H1 (cell line): ENCODE data around the gene FNDC11. TPM values are rescaled to one million over a fixed set of nuclear protein-coding genes. Genes with fewer than 3 reads are reported as not detected.

ENCODE experiments used
- BCL11A ChIP-seq, 2 experiments: IDR thresholded peaks; one replicate each; pipeline ENCODE4 v1.6.1; 2011; ENCODE audit warnings: low read depth in 2 of 2, low read length in 2 of 2, mild to moderate bottlenecking in 2 of 2
- KDM4A ChIP-seq: IDR thresholded peaks from one replicate; pipeline ENCODE4 v1.7.1; 2012; ENCODE audit warnings: low read depth, mild to moderate bottlenecking, moderate library complexity, low read length, inconsistent platforms; ENCODE audit not compliant: severe bottlenecking
- NRF1 ChIP-seq: IDR thresholded peaks from 2 replicates; pipeline ENCODE4 v1.6.1; 2011; ENCODE audit warnings: mild to moderate bottlenecking, low read depth, low read length, improper control_type of control experiment
- RAD21 ChIP-seq, 2 experiments: IDR thresholded peaks in 1 of 2; conservative IDR thresholded peaks in 1 of 2; 2 replicates each; pipeline ENCODE4 v1.6.1; 2011; ENCODE audit warnings: low read depth in 2 of 2, low read length in 2 of 2, improper control_type of control experiment in 1 of 2, inconsistent platforms in 1 of 2, mild to moderate bottlenecking in 1 of 2, moderate library complexity in 1 of 2
- SUZ12 ChIP-seq: fragments of 200-600 bp; sonication (generic); IDR thresholded peaks from 2 replicates; pipeline ENCODE4 v1.6.1; 2012; ENCODE audit warnings: mild to moderate bottlenecking, inconsistent platforms, low read length, moderate library complexity, mixed read lengths
- TBP ChIP-seq: IDR thresholded peaks from 2 replicates; pipeline ENCODE4 v1.6.1; 2011; ENCODE audit warnings: low read depth, low read length, improper control_type of control experiment
- ZNF274 ChIP-seq: IDR thresholded peaks from 2 replicates; pipeline ENCODE4 v1.7.0; 2012; ENCODE audit warnings: low read length, borderline replicate concordance; ENCODE audit errors: extremely low read depth
- polyA plus RNA-seq, 7 experiments: library from polyadenylated mRNA; depleted of rRNA in 3 of 7; stranded (reverse) in 5 of 7; unstranded in 2 of 7; fragments of >200 nt in 5 of 7; fragments of 200-250 nt in 2 of 7; gene quantifications; 1 replicate in 5 of 7; 2 replicates in 1 of 7; 4 replicates in 1 of 7; pipeline versions ENCODE4 v1.2.1 to v1.2.3, GENCODE V29; 2011 to 2013; ENCODE audit warnings: missing spikeins in 2 of 7, mixed read lengths in 2 of 7
- total RNA-seq: library from RNA; stranded (reverse); fragmentation: NEBNext Ultra II Directional; extraction: Animal tissue kit (Norgen Biotek cat#: 25700); gene quantifications from 2 replicates; pipeline ENCODE4 v1.2.1, GENCODE V29; 2021
- TF ChIP-seq, protein P1 (sequence below): IDR thresholded peaks from 2 replicates; pipeline ENCODE4 v1.6.1; 2012; ENCODE audit warnings: inconsistent platforms

FNDC11 gene
- total and polyA plus RNA-seq, 2 of the 8 experiments (the other 6 are each of a cell fraction or from before 2014, with no cell fraction given): 2.6 to 8.8 TPM

DNA sequence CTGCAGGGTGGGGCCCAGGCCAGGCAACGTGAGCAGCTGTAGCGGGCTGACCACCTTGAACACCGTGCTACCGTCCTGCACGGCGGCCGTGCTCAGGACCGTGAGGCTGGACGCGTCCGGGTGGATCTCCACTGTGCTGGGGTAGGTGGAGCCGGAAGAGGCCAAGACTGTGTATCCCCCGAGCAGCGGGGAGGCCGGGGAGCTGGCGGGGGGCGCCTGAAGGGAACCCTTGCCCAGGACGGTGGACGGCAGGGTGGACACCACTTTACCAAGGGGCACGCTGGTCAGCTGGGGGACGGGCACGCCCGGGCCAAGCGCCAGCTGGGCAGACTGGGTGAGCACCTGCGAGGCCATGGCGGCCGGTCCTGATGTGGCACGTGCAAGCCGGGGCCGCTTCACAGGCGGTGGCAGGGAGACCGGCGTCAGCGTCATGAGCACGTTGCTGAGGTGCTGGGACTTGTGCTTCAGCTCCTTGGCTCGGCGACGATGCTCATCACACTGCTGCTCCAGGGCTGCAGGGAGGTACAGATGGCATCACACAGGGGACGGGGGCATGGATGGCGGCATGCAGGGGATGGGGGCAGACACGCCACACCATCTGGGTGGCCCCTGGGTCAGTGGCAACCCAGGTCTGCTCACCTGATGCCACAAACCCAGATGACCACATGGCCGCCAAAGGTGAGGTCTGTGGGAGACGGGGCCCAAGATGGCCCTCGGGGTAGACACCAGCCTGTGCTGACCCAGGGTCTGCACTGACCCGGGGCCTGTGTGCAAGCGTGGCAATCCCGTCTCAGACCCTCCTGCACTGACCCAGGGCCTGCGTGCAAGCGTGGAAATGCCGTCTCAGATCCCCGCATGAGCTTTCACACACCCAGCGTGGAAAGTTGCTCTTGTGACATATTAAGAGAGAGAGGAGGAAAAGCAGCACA is 36.5 kb downstream of the FNDC11 start (continued):
- TF ChIP-seq KDM4A (no peak), TBP (no peak), NRF1 (no peak), BCL11A (IDR thresholded peaks at IDR 0.05; ENCODE audit: low read depth in 2 of 2, low read length in 2 of 2) (no peak), RAD21 (IDR thresholded peaks at IDR 0.05 in 1 of 2, conservative IDR thresholded peaks at IDR 0.05 in 1 of 2; ENCODE audit: low read depth in 2 of 2, low read length in 2 of 2) (no peak), SUZ12 (no peak), ZNF274 (no peak)
- TF ChIP-seq, protein P1, sequence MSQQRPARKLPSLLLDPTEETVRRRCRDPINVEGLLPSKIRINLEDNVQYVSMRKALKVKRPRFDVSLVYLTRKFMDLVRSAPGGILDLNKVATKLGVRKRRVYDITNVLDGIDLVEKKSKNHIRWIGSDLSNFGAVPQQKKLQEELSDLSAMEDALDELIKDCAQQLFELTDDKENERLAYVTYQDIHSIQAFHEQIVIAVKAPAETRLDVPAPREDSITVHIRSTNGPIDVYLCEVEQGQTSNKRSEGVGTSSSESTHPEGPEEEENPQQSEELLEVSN: no peak
